A549 (cell line): Measurements from ENCODE around the gene AGBL4.

Experiments
- CEBPB ChIP-seq, 2 experiments: fragments of >200 bp in 1 of 2; sonication (Bioruptor Twin) in 1 of 2; formaldehyde crosslinking in 1 of 2; IDR thresholded peaks; 2 replicates each; pipeline ENCODE4 v1.6.1; 2012 to 2016
- CHD4 ChIP-seq: fragments of 200-600 bp; sonication (generic); IDR thresholded peaks from 2 replicates; pipeline ENCODE4 v1.6.1; 2016; ENCODE audit warnings: antibody characterized with exemption, mild to moderate bottlenecking, borderline replicate concordance
- MAZ ChIP-seq: fragments of 150-350 bp; IDR thresholded peaks from 2 replicates; pipeline ENCODE4 v1.6.1; 2014; ENCODE audit warnings: antibody characterized with exemption, low read depth, low read length, borderline replicate concordance
- POLR2A ChIP-seq: IDR thresholded peaks from 2 replicates; pipeline ENCODE4 v1.6.1; 2012; ENCODE audit warnings: mild to moderate bottlenecking, low read length
- SREBF2 ChIP-seq: fragments of 450-650 bp; IDR thresholded peaks from 2 replicates; pipeline ENCODE4 v1.6.1; 2014; ENCODE audit warnings: mild to moderate bottlenecking, moderate library complexity
- TF ChIP-seq, protein P1 (sequence below): fragments of 250-450 bp; sonication (Bioruptor Pico); IDR thresholded peaks from 2 replicates; pipeline ENCODE4 v1.5.0; 2021; ENCODE audit warnings: mild to moderate bottlenecking, moderate library complexity, borderline replicate concordance
- TF ChIP-seq, protein P2 (sequence below): fragments of >200 bp; sonication (Bioruptor Twin); formaldehyde crosslinking; IDR thresholded peaks from 3 replicates; pipeline ENCODE4 v1.5.1; 2016
- TF ChIP-seq, protein P3 (sequence below): fragments of 150-350 bp; IDR thresholded peaks from 2 replicates; pipeline ENCODE4 v1.6.1; 2014; ENCODE audit warnings: low read depth, mild to moderate bottlenecking, low read length

DNA sequence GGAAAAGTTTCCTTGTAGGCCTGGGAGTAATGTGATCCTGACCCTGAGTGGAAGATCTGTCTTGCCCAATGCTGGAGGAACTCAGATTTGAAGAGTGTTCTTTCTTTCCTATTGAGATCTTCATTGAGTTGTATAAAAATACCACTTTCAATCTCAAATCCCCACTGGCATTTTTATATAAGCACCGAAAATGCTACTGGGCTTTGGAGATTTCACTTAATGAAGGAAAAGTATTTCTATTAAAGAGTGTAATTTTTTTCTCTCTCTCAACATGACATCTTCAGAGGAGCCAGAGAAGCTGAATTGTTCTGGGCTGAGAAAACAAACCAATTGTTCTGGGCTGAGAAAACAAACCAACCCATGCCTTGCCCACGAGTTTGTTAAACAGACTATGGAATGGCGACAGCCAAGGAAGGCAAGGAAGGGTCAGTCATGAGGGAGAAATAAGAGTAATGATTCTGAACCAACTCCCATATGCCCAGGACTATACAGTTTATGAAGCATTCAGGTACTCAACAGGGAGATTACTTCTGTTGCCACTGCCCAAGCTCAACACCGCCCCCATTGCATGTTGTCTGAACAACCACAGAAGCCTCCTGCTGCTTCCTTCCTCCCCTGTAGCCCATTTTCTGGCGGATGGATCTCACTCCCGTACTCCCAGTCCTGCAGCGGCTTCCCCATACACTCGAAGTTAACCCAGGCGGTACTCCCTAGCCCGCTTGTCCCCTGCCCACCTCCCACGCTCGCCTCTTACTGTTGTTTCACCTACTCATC lies 1350.2 kb downstream of the AGBL4 start:
- TF ChIP-seq, protein P1, sequence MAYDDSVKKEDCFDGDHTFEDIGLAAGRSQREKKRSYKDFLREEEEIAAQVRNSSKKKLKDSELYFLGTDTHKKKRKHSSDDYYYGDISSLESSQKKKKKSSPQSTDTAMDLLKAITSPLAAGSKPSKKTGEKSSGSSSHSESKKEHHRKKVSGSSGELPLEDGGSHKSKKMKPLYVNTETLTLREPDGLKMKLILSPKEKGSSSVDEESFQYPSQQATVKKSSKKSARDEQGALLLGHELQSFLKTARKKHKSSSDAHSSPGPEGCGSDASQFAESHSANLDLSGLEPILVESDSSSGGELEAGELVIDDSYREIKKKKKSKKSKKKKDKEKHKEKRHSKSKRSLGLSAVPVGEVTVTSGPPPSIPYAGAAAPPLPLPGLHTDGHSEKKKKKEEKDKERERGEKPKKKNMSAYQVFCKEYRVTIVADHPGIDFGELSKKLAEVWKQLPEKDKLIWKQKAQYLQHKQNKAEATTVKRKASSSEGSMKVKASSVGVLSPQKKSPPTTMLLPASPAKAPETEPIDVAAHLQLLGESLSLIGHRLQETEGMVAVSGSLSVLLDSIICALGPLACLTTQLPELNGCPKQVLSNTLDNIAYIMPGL (CRISPR knock-in tag) = no peak
- TF ChIP-seq CEBPB (IDR thresholded peaks at IDR 0.05) = no peak
- no peak for TF ChIP-seq POLR2A
- TF ChIP-seq SREBF2 = no peak
- TF ChIP-seq, protein P2, sequence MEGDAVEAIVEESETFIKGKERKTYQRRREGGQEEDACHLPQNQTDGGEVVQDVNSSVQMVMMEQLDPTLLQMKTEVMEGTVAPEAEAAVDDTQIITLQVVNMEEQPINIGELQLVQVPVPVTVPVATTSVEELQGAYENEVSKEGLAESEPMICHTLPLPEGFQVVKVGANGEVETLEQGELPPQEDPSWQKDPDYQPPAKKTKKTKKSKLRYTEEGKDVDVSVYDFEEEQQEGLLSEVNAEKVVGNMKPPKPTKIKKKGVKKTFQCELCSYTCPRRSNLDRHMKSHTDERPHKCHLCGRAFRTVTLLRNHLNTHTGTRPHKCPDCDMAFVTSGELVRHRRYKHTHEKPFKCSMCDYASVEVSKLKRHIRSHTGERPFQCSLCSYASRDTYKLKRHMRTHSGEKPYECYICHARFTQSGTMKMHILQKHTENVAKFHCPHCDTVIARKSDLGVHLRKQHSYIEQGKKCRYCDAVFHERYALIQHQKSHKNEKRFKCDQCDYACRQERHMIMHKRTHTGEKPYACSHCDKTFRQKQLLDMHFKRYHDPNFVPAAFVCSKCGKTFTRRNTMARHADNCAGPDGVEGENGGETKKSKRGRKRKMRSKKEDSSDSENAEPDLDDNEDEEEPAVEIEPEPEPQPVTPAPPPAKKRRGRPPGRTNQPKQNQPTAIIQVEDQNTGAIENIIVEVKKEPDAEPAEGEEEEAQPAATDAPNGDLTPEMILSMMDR = no peak
- no peak for TF ChIP-seq MAZ
- TF ChIP-seq, protein P3, sequence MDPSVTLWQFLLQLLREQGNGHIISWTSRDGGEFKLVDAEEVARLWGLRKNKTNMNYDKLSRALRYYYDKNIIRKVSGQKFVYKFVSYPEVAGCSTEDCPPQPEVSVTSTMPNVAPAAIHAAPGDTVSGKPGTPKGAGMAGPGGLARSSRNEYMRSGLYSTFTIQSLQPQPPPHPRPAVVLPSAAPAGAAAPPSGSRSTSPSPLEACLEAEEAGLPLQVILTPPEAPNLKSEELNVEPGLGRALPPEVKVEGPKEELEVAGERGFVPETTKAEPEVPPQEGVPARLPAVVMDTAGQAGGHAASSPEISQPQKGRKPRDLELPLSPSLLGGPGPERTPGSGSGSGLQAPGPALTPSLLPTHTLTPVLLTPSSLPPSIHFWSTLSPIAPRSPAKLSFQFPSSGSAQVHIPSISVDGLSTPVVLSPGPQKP = no peak
- no peak for TF ChIP-seq CHD4
